Medulla oblongata (tissue), 1 donor: ENCODE results near the gene UXT.

Experiments
- DNase-seq: peaks from one replicate; pipeline ENCODE4 v3.0.0-alpha.2; 2015; ENCODE audit errors: extremely low spot score

Gene UXT

DNA sequence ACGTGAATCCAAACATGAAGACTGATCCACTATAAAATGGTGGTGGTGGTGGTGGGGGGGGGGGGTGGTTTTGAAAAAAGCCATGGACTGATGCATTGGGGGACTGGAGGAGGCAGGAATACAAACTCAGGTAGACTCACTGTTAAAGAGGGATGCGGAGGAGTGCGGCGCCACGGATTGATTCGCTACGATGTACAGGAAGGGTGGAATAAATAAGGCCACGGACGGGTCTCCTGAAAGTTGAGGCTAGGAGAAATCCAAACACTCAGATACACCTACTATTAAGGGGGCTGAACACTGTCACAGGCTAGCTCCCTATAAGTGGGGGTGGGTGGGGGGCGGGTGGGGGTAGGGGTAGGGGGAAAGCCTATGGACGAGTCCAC lies 9.2 kb downstream of the UXT start:
- no peak for DNase-seq

DNA sequence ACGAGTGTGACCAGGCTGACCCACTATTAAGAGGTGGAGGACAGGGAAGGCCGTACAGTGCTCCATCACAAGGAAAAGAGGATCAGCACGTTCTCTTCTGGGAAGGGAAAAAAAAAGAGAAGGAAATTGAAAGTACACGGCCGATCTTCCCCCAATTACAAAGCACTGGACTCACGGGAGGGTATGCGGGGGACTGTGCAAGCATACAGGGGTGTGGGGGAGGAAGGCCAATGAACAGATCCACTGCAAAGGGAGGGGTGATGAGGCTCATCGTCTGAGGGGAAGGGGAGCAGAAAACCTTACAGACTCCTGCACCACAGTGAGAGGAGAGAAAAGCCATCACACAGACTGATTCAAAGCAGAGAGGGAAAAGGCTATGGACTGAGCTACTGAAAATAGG lies 9.7 kb downstream of the UXT start:
- DNase-seq = no peak

DNA sequence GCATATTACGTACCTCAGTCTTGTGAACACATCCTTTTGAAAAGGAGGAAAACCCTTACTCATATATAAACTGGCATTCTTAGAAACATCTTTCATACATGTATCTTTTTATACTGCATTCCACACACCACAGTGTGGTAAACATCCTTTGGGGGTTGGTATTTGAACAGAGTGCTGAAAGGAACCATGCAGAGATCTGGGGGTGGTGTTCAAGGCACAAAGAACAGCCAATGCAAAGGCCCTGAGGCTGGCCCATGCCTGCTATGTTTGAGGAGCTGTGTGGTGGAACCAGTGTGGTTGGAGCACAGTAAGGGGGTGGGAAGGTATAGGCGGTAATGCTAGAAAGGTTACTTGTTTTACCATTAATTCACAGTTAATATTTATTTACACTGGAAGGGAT lies 10.6 kb downstream of the UXT start:
- no peak for DNase-seq

DNA sequence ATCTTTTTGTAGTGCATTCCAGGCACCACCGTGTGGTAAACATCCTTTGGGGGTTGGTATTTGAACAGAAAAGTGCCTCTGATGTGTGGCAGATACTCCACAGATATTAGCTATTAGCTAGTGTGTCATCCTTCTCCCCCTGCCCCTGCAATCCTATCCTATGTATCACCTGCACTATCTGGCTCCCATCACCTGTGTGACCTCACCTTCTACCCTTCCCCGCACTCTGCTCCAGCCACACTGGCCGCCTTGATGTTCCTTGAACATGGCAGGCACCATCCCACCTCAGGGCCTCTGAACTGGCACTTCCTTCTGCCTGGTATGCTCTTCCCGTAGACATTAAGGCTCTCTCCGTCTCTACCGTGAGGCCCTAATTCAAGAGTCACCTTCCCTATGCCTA lies 12.3 kb downstream of the UXT start:
- DNase-seq = no peak

DNA sequence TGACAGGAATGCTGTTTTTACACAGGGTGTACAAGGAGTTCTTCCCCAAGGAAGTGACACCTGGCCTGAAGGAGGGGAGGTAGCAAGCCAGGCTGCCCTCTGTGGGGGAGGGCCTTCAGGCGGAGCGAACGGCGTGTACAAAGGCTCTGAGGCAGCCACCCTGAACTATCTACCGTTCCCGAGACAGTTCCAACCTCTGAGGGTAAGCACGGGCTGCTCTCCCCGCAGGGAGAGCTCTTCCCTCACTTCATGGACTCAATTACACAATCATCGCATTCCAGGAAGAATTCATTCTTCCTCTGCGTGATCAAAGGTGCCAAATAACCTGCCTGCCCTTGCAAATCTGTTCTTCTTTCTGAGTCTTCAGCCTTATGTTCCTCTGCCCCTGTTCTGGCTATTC lies 13.4 kb downstream of the UXT start:
- no peak for DNase-seq

DNA sequence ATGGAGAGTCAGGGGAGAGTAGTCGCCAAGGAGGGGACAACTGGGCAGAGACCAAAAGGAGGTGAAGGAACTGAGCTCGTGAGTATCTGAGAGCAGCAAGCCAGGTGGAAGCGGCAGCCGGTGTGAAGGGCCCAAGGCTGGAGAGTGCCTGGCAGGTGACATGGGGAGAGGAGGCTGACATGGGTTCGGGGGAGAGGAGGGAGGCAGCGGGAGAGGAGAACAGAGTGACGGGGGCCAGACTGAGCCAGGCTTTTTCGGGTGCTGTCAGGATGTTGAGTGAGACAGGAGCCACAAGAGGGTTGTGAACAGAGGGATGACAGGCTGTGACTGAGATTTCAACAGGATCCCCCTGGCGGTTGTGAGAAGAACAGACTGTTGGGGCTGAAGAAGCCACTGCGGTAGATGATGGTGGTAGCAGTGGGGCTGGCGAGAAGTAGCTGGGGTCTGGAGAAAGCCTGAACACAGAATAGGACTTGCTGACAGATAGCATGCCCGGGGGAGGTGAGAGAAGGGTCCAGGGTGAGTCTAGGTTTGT lies 14.4 kb downstream of the UXT start:
- DNase-seq = no peak

DNA sequence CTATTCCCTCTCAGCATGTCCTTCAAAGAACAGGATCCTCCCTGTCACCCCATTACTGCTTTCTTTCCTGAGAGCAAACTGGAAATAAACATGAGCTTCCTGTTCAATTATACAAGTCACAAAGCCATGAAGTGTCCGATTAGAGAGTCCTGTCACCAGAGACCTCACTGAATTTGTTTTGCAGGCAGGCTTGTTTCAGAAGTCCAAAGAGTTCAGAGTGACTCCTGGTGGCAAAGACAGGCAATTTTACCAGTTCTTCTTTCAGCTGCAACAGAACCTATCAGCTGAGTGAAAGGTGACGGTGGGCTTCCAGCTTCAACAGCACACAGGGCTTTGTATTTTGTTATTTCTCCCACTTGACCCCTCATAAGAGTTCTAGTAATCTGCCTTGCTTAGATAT lies 15.1 kb downstream of the UXT start:
- peak; percentile 14 for DNase-seq

DNA sequence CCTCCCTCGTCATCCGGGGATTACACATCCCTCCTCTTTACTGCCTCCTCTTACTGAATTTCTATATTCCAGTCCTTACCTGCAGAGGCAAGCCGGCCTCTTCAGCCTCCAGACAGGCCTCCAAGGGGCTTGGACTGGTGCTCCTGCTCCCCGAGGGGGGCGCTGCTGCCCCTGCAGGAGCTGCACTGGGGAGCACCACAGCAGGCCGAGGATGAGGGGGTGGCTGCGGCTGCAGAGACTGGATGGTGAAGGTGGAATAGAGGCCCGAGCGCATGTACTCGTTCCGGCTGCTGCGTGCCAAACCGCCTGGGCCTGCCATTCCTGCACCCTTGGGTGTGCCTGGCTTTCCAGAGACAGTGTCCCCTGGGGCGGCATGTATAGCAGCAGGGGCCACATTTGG lies 20.2 kb downstream of the UXT start:
- no peak for DNase-seq

DNA sequence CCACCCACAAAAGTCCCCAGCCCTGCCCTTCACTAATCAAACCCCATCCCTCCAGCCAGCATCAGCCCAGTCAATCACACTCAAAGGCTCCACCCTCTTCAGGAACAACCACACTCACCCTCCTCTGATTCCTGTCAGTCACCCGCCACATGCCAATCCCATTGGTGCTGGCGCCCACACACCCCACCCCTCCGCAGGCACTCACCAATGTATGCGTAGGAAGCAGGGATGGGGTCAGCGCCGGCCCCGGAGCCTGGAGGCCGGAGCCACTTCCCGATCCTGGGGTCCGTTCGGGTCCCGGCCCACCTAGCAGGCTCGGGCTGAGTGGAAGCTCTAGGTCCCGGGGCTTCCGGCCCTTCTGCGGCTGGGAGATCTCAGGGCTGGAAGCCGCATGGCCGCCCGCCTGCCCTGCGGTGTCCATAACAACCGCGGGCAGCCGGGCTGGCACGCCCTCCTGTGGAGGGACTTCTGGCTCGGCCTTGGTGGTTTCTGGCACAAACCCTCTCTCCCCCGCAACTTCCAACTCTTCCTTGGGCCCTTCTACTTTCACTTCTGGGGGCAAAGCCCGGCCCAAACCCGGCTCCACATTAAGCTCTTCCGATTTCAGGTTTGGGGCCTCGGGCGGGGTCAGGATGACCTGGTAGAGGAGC lies 21.3 kb downstream of the UXT start:
- DNase-seq = peak; percentile 63

DNA sequence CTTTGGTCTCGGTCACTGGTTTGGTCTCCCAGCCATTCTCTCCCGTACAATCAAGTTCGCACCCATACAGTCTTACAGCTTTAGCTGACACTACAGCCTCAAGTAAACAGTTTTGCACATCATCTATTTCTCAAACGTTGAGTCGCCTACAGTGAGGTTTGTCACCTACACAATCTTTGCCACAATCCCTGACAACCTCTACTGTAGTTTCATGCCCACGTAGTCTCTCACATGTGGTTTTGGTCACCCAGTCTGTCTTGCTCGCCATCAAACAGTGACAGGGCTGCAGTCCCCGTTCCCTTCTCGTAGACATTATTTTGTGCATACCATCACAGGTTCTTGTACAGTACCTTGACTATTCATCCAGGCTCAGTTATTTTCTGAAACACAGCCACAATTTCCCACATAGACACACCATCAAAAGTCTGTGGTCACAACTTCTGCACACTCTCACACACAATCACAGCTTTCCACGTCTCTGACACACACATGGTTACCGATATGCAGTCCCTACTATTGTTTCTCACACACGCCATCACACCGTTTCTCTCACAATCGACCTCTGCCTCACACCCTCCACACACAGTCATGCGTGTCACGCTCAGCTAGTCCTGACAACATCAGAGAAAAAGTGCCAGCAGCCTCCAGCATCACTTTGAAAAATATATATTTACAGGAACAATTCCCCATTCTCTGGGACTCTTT lies 24.0 kb downstream of the UXT start:
- DNase-seq = no peak

DNA sequence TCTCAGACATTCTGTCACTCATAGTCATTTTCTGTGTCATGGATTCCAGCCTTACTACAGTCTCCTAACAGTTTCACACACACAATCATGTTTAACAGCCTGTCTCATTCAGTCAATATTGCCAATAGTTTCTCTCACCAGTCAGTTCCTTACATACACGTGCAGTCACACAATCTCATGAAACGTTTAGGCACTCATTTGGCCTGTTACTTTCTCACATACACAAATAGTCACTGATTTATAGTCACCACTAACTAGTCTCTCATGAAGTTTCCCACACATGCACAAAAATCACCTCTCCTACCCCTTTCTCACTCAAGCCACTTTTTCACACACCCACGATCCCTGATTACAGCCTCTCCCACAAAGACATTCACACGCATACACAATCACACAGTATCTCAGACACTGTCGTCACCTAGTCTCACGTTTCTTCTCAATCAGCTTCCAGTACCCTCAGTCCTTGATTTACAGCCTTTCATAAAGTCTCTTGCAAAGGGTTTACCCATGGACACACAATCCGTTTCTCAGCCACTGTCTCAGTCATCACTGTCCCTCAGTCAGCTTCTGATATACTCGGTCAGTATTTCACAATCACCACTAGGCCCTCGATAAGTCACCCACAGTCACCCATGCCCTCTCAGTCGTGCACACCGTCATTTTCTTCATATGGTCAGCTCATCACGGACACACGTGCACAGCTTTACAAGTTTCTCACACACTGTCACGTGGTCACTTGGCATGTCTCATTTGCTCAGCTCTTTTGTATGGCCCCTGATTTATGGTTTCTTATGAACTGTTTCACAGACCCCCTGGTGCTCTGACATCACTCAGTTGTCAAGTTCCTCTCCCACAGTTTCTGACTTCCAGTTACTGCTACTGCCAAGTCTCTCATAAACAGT lies 25.0 kb downstream of the UXT start:
- peak; percentile 7 for DNase-seq

DNA sequence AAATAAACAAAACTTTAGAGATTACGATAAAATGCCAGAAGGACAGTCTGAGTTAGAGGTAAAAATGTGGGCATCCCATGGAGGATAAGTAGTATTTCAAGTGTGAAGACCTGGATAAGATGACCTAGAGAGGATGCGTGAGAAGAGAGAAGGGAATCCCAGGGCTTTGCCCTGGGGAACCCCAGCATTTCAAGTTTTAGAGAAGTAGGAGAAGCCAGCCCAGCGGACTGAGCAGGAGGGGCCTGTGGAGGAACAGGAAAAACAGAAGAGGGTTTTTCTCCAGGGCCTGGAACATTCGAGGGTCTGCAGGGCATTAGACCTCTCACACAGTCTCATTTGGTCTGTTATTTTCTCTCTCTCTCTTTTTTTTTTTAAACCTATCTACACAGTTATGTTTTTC lies 26.3 kb downstream of the UXT start:
- DNase-seq = peak; percentile 12

DNA sequence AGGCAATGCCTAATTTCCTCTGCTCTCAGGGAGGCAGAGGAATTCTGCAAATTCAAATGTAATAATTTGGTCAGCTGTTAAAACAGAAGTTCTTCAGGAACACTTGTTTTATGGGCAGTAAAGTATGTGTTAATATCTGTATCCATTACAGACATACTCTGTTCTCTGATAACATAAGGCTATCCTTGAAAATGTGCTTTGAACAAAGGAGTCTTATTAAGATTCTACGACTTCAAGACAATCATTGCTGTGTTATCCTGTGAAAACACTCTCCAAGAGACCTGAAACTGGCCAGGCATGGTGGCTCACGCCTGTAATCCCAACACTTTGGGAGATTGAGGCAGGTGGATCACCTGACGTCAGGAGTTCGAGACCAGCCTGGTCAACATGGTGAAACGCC lies 27.3 kb downstream of the UXT start:
- no peak for DNase-seq

DNA sequence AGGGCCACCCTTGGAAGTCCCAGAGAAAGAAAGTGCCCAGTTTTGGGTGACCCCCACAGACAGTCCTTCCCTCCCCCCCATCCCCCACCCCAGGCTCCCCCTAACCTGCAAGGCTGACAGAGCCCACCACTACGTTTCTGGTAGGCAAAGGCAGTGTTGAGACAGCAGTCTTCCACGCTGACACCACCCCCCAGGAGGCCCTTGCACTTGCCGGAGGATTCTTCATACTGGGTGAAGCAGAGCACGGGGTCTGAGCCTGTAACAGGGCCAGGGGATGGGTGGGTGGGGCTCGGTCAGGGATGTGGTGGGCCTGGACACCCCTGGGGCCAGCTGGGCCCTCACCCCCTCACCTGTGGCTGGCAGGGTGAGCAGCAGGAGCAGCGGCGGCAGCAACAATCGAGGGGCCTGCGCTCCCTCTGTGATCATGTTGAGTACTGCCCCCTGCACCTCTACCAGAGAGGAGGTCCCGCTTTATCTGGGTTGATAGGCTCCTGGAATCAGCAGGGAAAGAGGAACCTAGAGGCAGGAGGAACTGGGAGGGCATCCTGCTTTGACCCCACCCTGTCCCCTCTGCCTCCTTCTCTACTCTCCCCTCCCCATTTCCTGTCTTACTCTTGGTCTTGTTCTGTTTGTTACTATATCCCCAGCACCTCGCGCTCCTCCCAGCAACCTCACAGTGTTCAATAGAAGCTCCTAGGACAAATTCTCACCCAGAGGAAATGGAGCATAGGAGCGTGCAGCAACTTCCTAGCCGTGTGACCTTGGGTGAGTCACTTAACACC lies 29.4 kb downstream of the UXT start, which contains the start of gene CFP:
Gene CFP (minus strand): TSS at position 512 of the 782 bp plus-strand sequence. CDS start 86 bp downstream, at position 426.
- DNase-seq = no peak

DNA sequence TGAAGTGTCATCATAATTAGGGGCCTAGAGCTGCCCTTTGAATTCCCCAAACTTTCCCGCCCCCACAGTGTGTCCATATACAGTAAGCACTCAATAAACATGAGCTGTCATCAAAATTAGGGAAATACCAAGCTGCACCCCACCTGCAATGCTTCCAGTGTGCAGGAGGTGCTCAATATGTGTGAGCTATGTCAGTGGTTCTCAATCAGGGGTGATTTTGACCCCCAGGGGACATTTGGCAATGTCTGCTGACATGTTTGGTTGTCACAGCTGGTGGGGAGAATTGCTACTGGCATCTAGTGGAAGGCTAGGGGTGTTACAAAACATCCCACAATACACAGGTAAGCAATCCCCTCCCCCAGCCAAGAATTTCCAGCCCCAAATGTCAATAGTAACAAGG lies 30.0 kb downstream of the UXT start:
- no peak for DNase-seq

DNA sequence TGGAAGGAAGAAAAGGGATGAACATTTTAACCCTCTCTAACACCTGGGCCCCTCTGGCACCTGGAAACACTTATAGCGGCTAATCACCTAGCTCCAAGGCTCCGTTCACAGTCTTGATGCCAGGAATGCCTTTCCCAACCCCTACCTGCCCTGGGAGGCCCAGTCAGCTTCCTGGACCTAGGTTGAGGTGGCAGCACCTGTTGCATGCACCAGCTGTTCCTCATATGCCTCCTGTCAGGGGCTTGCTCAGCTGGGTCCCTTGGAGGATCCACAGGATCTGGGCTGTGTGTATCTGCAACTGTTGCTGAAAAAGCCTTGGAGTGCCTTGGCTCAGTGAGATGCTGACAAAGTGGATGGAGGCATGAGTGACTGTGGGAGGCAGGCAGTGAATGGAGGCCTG lies 33.6 kb downstream of the UXT start:
- no peak for DNase-seq

DNA sequence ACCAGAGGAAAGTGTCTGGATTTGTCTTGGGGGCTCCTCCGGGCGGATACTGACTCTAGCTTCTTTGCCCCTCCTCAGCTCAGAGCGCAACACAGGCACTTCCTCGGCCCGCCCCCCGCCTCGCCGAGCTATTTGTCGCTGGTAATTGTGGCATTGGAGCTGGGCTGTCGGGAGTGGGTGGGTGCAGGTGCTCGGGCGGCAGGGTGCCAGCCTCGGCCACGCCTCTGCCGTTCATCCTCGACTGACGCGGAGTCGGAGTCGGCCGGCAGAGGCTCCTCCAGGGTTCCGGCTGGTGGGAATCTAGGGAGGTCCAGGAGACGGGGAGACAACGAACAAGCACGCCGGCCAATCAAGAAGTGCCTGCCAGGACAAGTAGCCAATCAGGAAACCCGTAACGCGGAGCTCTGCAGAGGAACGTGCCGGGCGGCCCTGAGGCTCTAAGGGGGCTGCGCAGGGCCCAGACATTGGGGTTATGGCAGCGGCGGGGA lies 35.4 kb downstream of the UXT start:
- DNase-seq = peak; percentile 22

DNA sequence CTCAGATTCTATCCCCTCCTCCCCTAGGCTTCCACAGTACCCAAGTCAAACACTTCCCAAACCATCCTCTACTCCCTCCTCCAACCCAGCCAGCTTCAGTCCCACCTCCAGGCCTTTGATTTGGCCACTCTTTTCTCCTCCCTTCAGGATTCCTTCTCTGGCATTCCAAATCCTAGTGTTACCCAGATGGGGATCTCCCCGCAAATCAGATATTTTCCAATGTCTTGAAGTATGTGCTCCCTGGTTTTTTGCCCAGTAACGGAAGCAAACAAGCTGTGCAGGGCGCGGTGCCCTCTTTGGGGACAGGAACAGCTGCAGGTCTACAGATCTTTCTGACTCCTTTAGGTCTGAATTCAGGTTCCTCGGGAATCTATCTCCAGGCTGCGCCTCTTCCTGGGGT lies 37.1 kb downstream of the UXT start:
- DNase-seq = no peak

DNA sequence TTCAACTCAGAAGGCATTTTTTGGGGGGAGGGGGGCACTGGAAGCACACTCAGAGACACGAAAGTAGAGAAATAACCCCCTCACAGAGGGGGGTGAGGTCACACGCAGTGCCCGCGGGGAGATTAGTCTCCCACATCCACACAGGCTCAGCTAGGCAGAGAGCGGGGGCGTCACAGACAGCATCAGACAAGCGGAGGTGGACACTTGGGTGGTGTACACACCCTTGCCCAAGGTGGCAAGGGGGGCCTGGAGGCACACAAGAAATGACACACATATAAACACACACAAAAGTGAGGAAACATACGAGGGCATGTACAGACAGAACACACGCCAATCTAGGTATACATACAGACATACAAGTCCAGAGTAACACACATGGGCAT lies 38.7 kb downstream of the UXT start:
- DNase-seq = no peak

DNA sequence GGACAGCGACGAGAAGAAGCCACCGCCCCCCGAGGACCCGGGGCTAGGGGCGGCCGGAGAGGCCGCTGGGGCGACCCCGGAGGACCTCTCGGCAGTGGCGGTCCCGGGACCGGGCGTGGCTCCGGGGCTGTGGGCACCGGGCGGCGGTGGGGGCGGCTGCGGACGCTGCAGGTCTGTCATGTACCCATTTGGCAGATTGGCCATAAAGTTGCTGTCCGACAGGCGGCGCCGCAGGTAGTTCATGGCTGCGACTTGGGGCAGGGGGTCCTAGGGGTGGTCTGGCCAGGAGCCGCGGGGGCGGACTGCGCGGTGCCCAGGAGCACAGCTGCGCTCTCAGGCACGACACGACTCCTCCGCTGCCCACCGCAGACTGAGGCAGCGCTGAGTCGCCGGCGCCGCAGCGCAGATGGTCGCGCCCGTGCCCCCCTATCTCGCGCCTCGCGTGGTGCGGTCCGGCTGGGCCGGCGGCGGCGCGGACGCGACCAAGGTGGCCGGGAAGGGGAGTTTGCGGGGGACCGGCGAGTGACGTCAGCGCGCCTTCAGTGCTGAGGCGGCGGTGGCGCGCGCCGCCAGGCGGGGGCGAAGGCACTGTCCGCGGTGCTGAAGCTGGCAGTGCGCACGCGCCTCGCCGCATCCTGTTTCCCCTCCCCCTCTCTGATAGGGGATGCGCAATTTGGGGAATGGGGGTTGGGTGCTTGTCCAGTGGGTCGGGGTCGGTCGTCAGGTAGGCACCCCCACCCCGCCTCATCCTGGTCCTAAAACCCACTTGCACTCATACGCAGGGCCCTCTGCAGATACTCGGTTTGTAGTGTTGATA lies 39.3 kb downstream of the UXT start, which contains the start of gene SYN1:
Gene SYN1 (minus strand): TSS at position 372 of the 817 bp plus-strand sequence. CDS start 129 bp downstream, at position 243.
- peak; percentile 73 for DNase-seq
